Vagina (tissue), 2 donors: Measurements from ENCODE around the gene TRMT11.

Source experiments
- POLR2A ChIP-seq, 2 donors: fragments of 450-650 bp; IDR thresholded peaks; one replicate each; pipeline ENCODE4 v1.6.1; 2017; ENCODE audit warnings: antibody characterized with exemption in 2 of 2, mild to moderate bottlenecking in 2 of 2, moderate library complexity in 2 of 2
- POLR2AphosphoS5 ChIP-seq, 2 donors: sonication (generic); formaldehyde crosslinking; IDR thresholded peaks; one replicate each; pipeline ENCODE4 v1.9.0; 2017; ENCODE audit warnings: antibody characterized with exemption in 2 of 2, mild to moderate bottlenecking in 2 of 2, low read depth in 1 of 2; ENCODE audit not compliant: insufficient read depth in 1 of 2
- TF ChIP-seq, protein P1 (sequence below), 3 experiments: fragments of 450-650 bp in 2 of 3; fragments of 200-600 bp in 1 of 3; sonication (generic) in 1 of 3; IDR thresholded peaks; one replicate each; pipeline ENCODE4 v1.5.1; 2017 to 2019; ENCODE audit warnings: antibody characterized with exemption in 3 of 3, mild to moderate bottlenecking in 2 of 3, moderate library complexity in 2 of 3

DNA sequence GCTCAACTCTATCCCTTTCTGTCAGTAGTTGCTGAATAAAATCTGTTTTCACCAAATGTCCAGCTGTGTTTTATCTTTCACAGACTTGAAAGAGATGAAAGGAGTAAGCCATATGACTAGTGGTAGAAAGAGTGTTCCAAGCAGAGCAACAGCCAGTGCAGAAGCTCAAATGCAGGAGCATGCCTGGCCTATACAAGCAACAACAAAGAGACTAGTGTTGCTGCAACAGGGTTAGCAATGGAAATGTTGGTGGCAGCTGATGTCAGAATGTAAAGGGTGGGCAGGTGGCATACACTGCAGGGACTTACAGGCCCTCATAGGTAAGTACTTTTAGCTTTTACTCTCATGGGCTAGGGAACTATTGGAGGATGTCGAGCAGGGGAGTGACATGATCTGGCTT lies 35.0 kb upstream of the TRMT11 start:
- TF ChIP-seq, protein P1, sequence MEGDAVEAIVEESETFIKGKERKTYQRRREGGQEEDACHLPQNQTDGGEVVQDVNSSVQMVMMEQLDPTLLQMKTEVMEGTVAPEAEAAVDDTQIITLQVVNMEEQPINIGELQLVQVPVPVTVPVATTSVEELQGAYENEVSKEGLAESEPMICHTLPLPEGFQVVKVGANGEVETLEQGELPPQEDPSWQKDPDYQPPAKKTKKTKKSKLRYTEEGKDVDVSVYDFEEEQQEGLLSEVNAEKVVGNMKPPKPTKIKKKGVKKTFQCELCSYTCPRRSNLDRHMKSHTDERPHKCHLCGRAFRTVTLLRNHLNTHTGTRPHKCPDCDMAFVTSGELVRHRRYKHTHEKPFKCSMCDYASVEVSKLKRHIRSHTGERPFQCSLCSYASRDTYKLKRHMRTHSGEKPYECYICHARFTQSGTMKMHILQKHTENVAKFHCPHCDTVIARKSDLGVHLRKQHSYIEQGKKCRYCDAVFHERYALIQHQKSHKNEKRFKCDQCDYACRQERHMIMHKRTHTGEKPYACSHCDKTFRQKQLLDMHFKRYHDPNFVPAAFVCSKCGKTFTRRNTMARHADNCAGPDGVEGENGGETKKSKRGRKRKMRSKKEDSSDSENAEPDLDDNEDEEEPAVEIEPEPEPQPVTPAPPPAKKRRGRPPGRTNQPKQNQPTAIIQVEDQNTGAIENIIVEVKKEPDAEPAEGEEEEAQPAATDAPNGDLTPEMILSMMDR (IDR thresholded peaks at IDR 0.05), result no peak
- no peak for TF ChIP-seq POLR2AphosphoS5 (IDR thresholded peaks at IDR 0.05; ENCODE audit: insufficient read depth in 1 of 2, low read depth in 1 of 2)
- no peak for TF ChIP-seq POLR2A (IDR thresholded peaks at IDR 0.05)
